Pancreas (tissue), 10 donors: ENCODE results near the gene GSTA4. TPM values are rescaled to one million over a fixed set of nuclear protein-coding genes. Genes with fewer than 3 reads are reported as not detected.

ENCODE experiments used
- ATAC-seq, 4 donors: fragments of 200-7000 bp; cut with Tn5 transposase; one replicate each; pipeline versions ENCODE4 v1.8.0 to v1.9.1; 2020; ENCODE audit warnings: mild to moderate bottlenecking in 4 of 4, moderate library complexity in 4 of 4
- DNase-seq, 6 donors: peaks; one replicate each; pipeline ENCODE4 v3.0.0-alpha.2; 2020
- FAIRE-seq: peaks from 2 replicates; lab custom pipeline; 2012; peaks lifted over from hg19 to GRCh38; lab: Jason Lieb, UNC
- H3K27ac ChIP-seq, 4 donors: fragments of 200-600 bp; sonication (generic); 1 replicate in 3 of 4; 2 replicates in 1 of 4; pipeline versions ENCODE4 v1.5.0 to v1.8.0; 2020
- H3K27me3 ChIP-seq, 4 donors: fragments of 200-600 bp; one replicate each; pipeline ENCODE4 v1.8.0; 2021
- H3K36me3 ChIP-seq, 3 donors: fragments of 200-600 bp; sonication (generic) in 1 of 3; one replicate each; pipeline versions ENCODE4 v1.5.0 to v1.8.0; 2020 to 2021
- H3K4me1 ChIP-seq, 3 donors: fragments of 200-600 bp; one replicate each; pipeline ENCODE4 v1.8.0; 2021
- H3K4me3 ChIP-seq, 4 donors: fragments of 200-600 bp; sonication (generic) in 2 of 4; one replicate each; pipeline versions ENCODE4 v1.5.0 to v1.8.0; 2020 to 2021
- H3K9me3 ChIP-seq, 4 donors: fragments of 200-600 bp; one replicate each; pipeline ENCODE4 v1.8.0; 2021
- CTCF ChIP-seq, 4 donors: fragments of 200-600 bp; sonication (generic) in 3 of 4; IDR thresholded peaks; one replicate each; pipeline versions ENCODE4 v1.5.0 to v1.8.0; 2021; ENCODE audit warnings: antibody characterized with exemption in 4 of 4
- WGBS, 2 donors: extraction: QIAGEN DNeasy Blood & Tissue Kit; methylation state at CpG; one replicate each; pipeline ENCODE4 v1.1.7; 2013; 5-methylcytosine and 5-hydroxymethylcytosine counted together
- intact Hi-C, 3 donors: fragments of 100-400 bp; cut with DNase I; formaldehyde crosslinking; loops; one replicate each; pipeline versions ENCODE4 v1.11.1 to v1.14.2; 2022
- polyA plus RNA-seq, 2 donors: library from polyadenylated mRNA; stranded (reverse); fragments of 200-250 nt; gene quantifications; one replicate each; pipeline ENCODE4 v1.2.3, GENCODE V29; 2013
- total RNA-seq, 6 donors: library from RNA; stranded (reverse); fragmentation: NEBNext Ultra II Directional in 4 of 6; extraction: Animal tissue kit (Norgen Biotek cat#: 25700) in 4 of 6; gene quantifications; one replicate each; pipeline versions ENCODE4 v1.2.1 to v1.2.4, GENCODE V29; 2021 to 2023
- donor health status: healthy with polysubstance abuse.
- donor health status: DM: no; HTN: no; CAD: no; lungs with moderate emphysema.
- donor health status: DM: no; HTN: no; CAD: no.
- donor health status: control.
- donor health status: control.
- donor health status: Bipolar disorder and iron deficiency.
- donor health status: DM: yes; HTN: yes; CAD: no.
- donor health status: DM: no; HTN: no; CAD: no.
- donor health status: DM: no; HTN: no; CAD: no.
- donor health status: DM: yes; HTN: yes; CAD: no.

Gene GSTA4
- total and polyA plus RNA-seq, 8 donors, result 11.0 to 33.3 (median 14.5) TPM

- DNase-seq (no peak), ATAC-seq (peak in 3 of 4 donors; percentile 17 to 40 (median 30)), FAIRE-seq (no peak)
- Histone ChIP-seq H3K9me3 (no peaks in the 10 kb centered on the region), H3K27me3 (no peaks in the 10 kb centered on the region), H3K4me1 (peaks cover 0 to 9% (median 0%) of the 10 kb centered on the region in 3 donors), H3K4me3 (no peak overlapping the region), H3K36me3 (no peaks in the 10 kb centered on the region), H3K27ac (no peak overlapping the region)
- no peak for TF ChIP-seq CTCF (IDR thresholded peaks at IDR 0.05)
- intact Hi-C loops, result no loop called here
- WGBS, 2 donors, result 86 to 87% methylated on average over 4 of the region's 4 CpGs
Measured at GRCh38 chr6:52976149-52976548, 18.9 kb downstream of the GSTA4 start.

DNA sequence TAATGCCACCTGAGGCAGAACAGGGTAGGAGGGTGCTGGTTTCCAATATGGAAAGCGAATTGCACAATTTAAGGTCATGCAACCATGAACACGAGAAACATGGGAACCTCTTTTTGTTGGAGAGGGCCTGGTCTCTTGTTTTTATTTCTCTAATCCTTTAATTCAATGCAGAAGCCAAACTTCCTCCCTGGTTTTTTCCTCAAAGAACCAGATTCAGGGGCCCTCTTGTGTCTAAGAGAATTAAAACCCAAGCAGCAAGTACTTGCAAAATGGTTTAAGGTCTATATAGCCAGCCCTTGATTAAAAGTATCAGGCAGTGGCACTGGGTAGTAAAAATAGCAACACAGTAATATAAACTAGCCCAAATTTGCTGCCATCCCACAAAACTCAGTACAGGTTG is 19.5 kb downstream of the GSTA4 start:
- H3K4me3 ChIP-seq, result no peak overlapping the region
- H3K4me1 ChIP-seq, result peaks cover 0 to 6% (median 0%) of the 10 kb centered on the region in 3 donors
- no peaks in the 10 kb centered on the region for H3K27me3 ChIP-seq
- 90 to 92% methylated on average over 2 of the region's 2 CpGs for WGBS, 2 donors
- intact Hi-C loops, result no loop called here
- H3K9me3 ChIP-seq, result no peaks in the 10 kb centered on the region
- no peak for ATAC-seq
- TF ChIP-seq CTCF (IDR thresholded peaks at IDR 0.05), result no peak
- no peaks in the 10 kb centered on the region for H3K36me3 ChIP-seq
- no peak overlapping the region for H3K27ac ChIP-seq
- no peak for FAIRE-seq
- DNase-seq, result no peak

- no peak for DNase-seq
- no peaks in the 10 kb centered on the region for H3K9me3 ChIP-seq
- no peaks in the 10 kb centered on the region for H3K27me3 ChIP-seq
- ATAC-seq, result no peak
- H3K36me3 ChIP-seq, result no peaks in the 10 kb centered on the region
- TF ChIP-seq CTCF (IDR thresholded peaks at IDR 0.05), result no peak
- no peak overlapping the region for H3K27ac ChIP-seq
- intact Hi-C loops, result no loop called here
- no peak overlapping the region for H3K4me3 ChIP-seq
- FAIRE-seq, result no peak
- peaks cover 0 to 6% (median 0%) of the 10 kb centered on the region in 3 donors for H3K4me1 ChIP-seq
Measured at GRCh38 chr6:52972989-52973388, 22.1 kb downstream of the GSTA4 start.

GRCh38 chr6:52969359-52969758 is 25.7 kb downstream of the GSTA4 start:
- H3K36me3 ChIP-seq, result no peaks in the 10 kb centered on the region
- H3K4me1 ChIP-seq, result no peaks in the 10 kb centered on the region
- no peaks in the 10 kb centered on the region for H3K9me3 ChIP-seq
- no peak for DNase-seq
- intact Hi-C loops, result no loop called here
- no peak for ATAC-seq
- TF ChIP-seq CTCF (IDR thresholded peaks at IDR 0.05), result no peak
- 91 to 93% methylated on average over 2 of the region's 2 CpGs for WGBS, 2 donors
- FAIRE-seq, result no peak
- no peak overlapping the region for H3K4me3 ChIP-seq
- H3K27ac ChIP-seq, result no peak overlapping the region
- no peaks in the 10 kb centered on the region for H3K27me3 ChIP-seq

GRCh38 chr6:52966101-52966500 is 29.0 kb downstream of the GSTA4 start:
- WGBS, 2 donors, result 84 to 93% methylated on average over 3 of the region's 3 CpGs
- H3K27me3 ChIP-seq, result no peaks in the 10 kb centered on the region
- H3K36me3 ChIP-seq, result no peaks in the 10 kb centered on the region
- H3K27ac ChIP-seq, result no peak overlapping the region
- DNase-seq (no peak), FAIRE-seq (no peak), ATAC-seq (no peak)
- no peaks in the 10 kb centered on the region for H3K4me1 ChIP-seq
- intact Hi-C loops, result no loop called here
- TF ChIP-seq CTCF (IDR thresholded peaks at IDR 0.05), result no peak
- no peaks in the 10 kb centered on the region for H3K9me3 ChIP-seq
- H3K4me3 ChIP-seq, result no peak overlapping the region
